Measurements from ENCODE around the gene SFT2D1.

SFT2D1 gene

GRCh38 chr6:166335378-166336302 lies 6.7 kb downstream of the SFT2D1 start:
- no peak for DNase-seq
- no peak for TF ChIP-seq CTCF (IDR thresholded peaks at IDR 0.05; ENCODE audit: low read depth, low read length, missing control alignments)
- Histone ChIP-seq H3K27me3 (replicated peaks) (no peaks in the 10 kb centered on the region), H3K27ac (no peak overlapping the region), H3K36me3 (replicated peaks) (peaks cover 3% of the 10 kb centered on the region), H3K4me3 (ENCODE audit: low read depth, low read length) (no peak overlapping the region)
- in situ Hi-C loops (cut with HindIII; ENCODE audit: low pct_ligation_motif_present, low sequenced_read_pairs), result no loop called here

- TF ChIP-seq CTCF (IDR thresholded peaks at IDR 0.05; ENCODE audit: low read depth, low read length, missing control alignments), result no peak
- H3K27ac ChIP-seq, result no peak overlapping the region
- H3K36me3 ChIP-seq (replicated peaks), result peaks cover 3% of the 10 kb centered on the region
- in situ Hi-C loops (cut with HindIII; ENCODE audit: low pct_ligation_motif_present, low sequenced_read_pairs), result no loop called here
- no peaks in the 10 kb centered on the region for H3K27me3 ChIP-seq (replicated peaks)
- DNase-seq, result no peak
- no peak overlapping the region for H3K4me3 ChIP-seq (ENCODE audit: low read depth, low read length)
Measured at GRCh38 chr6:166334878-166335277, 7.5 kb downstream of the SFT2D1 start.

- no peak for DNase-seq
- Histone ChIP-seq H3K36me3 (replicated peaks) (peaks cover 3% of the 10 kb centered on the region), H3K27me3 (replicated peaks) (no peaks in the 10 kb centered on the region), H3K4me3 (ENCODE audit: low read depth, low read length) (no peak overlapping the region), H3K27ac (no peak overlapping the region)
- TF ChIP-seq CTCF (IDR thresholded peaks at IDR 0.05; ENCODE audit: low read depth, low read length, missing control alignments), result no peak
- in situ Hi-C loops (cut with HindIII; ENCODE audit: low pct_ligation_motif_present, low sequenced_read_pairs), result no loop called here
Measured at GRCh38 chr6:166333172-166333995, 9.0 kb downstream of the SFT2D1 start.

GRCh38 chr6:166331503-166332415 lies 10.6 kb downstream of the SFT2D1 start:
- no peak for TF ChIP-seq CTCF (IDR thresholded peaks at IDR 0.05; ENCODE audit: low read depth, low read length, missing control alignments)
- Histone ChIP-seq H3K27ac (no peak overlapping the region), H3K27me3 (replicated peaks) (no peaks in the 10 kb centered on the region), H3K4me3 (ENCODE audit: low read depth, low read length) (no peak overlapping the region), H3K36me3 (replicated peaks) (peaks cover 6% of the 10 kb centered on the region)
- in situ Hi-C loops (cut with HindIII; ENCODE audit: low pct_ligation_motif_present, low sequenced_read_pairs), result no loop called here
- DNase-seq, result no peak

GRCh38 chr6:166330612-166331011 lies 11.7 kb downstream of the SFT2D1 start:
- Histone ChIP-seq H3K27me3 (replicated peaks) (no peaks in the 10 kb centered on the region), H3K36me3 (replicated peaks) (peaks cover 10% of the 10 kb centered on the region), H3K27ac (no peak overlapping the region), H3K4me3 (ENCODE audit: low read depth, low read length) (no peak overlapping the region)
- DNase-seq, result peak; percentile 39
- peak; percentile 45 for TF ChIP-seq CTCF (IDR thresholded peaks at IDR 0.05; ENCODE audit: low read depth, low read length, missing control alignments)
- in situ Hi-C loops (cut with HindIII; ENCODE audit: low pct_ligation_motif_present, low sequenced_read_pairs), result no loop called here

All from brain microvascular endothelial cell (primary cell).